Endothelial cell of umbilical vein (primary cell): Measurements from ENCODE around the gene ULBP3. TPM values are rescaled to one million over a fixed set of nuclear protein-coding genes. Genes with fewer than 3 reads are reported as not detected.
"Not testable (repeated sequence)": the region's sequence is repeated elsewhere in the genome, so short reads cannot be mapped to it uniquely, and the experiment has no call there.

Source experiments
- BruUV-seq: library from RNA; stranded (reverse); fragments of 400-500 nt; replicated peaks from 2 replicates; lab custom pipeline; 2021; lab: Mats Ljungman, UMichigan
- CTCF ChIA-PET: fragments of 300-600, 350-600 bp; sonication (Branson Sonifier 250); formaldehyde crosslinking; loops from one replicate; lab custom pipeline; 2021; ENCODE audit warnings: antibody characterized with exemption, inconsistent platforms; lab: Charles Lee
- POLR2A ChIA-PET: fragments of 300-600, 350-600 bp; sonication (Branson Sonifier 250); formaldehyde crosslinking; loops from one replicate; lab custom pipeline; 2021; ENCODE audit warnings: antibody characterized with exemption, inconsistent platforms; lab: Charles Lee
- DNase-seq: peaks from one replicate; pipeline ENCODE4 v3.0.0-alpha.2; 2011; ENCODE audit warnings: low read depth, low spot score
- FAIRE-seq: peaks from 2 replicates; lab custom pipeline; 2011; peaks lifted over from hg19 to GRCh38; lab: Jason Lieb, UNC
- H2AFZ ChIP-seq: 2 replicates; pipeline ENCODE4 v1.6.0; 2012; ENCODE audit warnings: low read depth, low read length, control low read depth, inconsistent platforms
- H3K27ac ChIP-seq: 2 replicates; pipeline ENCODE4 v1.5.1; 2011; ENCODE audit warnings: low read depth, mild to moderate bottlenecking, control low read depth, low read length, moderate library complexity; ENCODE audit not compliant: insufficient read depth
- H3K27me3 ChIP-seq, 2 experiments: 2 replicates each; pipeline versions ENCODE4 v1.6.0 to v1.6.1; 2011; ENCODE audit warnings: low read length in 2 of 2, mixed read lengths in 1 of 2; ENCODE audit not compliant: control insufficient read depth in 2 of 2, insufficient read depth in 2 of 2
- H3K36me3 ChIP-seq, 2 experiments: 2 replicates in 1 of 2; 3 replicates in 1 of 2; pipeline ENCODE4 v1.5.1; 2011; ENCODE audit warnings: low read length in 2 of 2, mild to moderate bottlenecking in 1 of 2, moderate library complexity in 1 of 2; ENCODE audit not compliant: control insufficient read depth in 2 of 2, insufficient read depth in 2 of 2; ENCODE audit errors: extremely low read depth in 1 of 2
- H3K4me1 ChIP-seq: 3 replicates; pipeline ENCODE4 v1.5.1; 2011; ENCODE audit warnings: mild to moderate bottlenecking, low read length; ENCODE audit not compliant: control insufficient read depth, insufficient read depth; ENCODE audit errors: extremely low read depth
- H3K4me2 ChIP-seq: 2 replicates; pipeline ENCODE4 v1.6.1; 2011; ENCODE audit warnings: low read length, control low read depth, mixed read lengths; ENCODE audit not compliant: insufficient read depth
- H3K4me3 ChIP-seq, 3 experiments: fragments of 200-600 bp in 1 of 3; sonication (generic), shearing (Covaris generic) in 1 of 3; replicated peaks in 1 of 3; 2 replicates each; pipeline ENCODE4 v1.5.1; 2011 to 2016; ENCODE audit warnings: control low read depth in 3 of 3, low read length in 3 of 3, mild to moderate bottlenecking in 2 of 3, inconsistent platforms in 1 of 3, low read depth in 1 of 3, moderate library complexity in 1 of 3; ENCODE audit not compliant: insufficient read depth in 1 of 3
- H3K79me2 ChIP-seq: 2 replicates; pipeline ENCODE4 v1.6.0; 2012; ENCODE audit warnings: low read length, inconsistent platforms; ENCODE audit not compliant: control insufficient read depth, insufficient read depth
- H3K9ac ChIP-seq: replicated peaks from 2 replicates; pipeline ENCODE3; 2011; ENCODE audit warnings: low read length, control low read depth; ENCODE audit not compliant: insufficient read depth; ENCODE audit errors: extremely low read depth
- H3K9me1 ChIP-seq: replicated peaks from 3 replicates; pipeline ENCODE4 v1.6.0; 2011; ENCODE audit warnings: mild to moderate bottlenecking, low read length; ENCODE audit not compliant: control insufficient read depth, insufficient read depth; ENCODE audit errors: extremely low read depth
- H3K9me3 ChIP-seq: replicated peaks from 2 replicates; pipeline ENCODE4 v1.5.1; 2012; ENCODE audit warnings: low read length, inconsistent platforms; ENCODE audit not compliant: control insufficient read depth, insufficient read depth
- H4K20me1 ChIP-seq: replicated peaks from 2 replicates; pipeline ENCODE3; 2011; ENCODE audit warnings: mild to moderate bottlenecking, low read length; ENCODE audit not compliant: control insufficient read depth, insufficient read depth; ENCODE audit errors: extremely low read depth
- EZH2 ChIP-seq: IDR thresholded peaks from 2 replicates; pipeline ENCODE4 v1.6.1; 2012; ENCODE audit warnings: borderline replicate concordance, low read depth, mild to moderate bottlenecking, moderate library complexity, low read length, inconsistent platforms; ENCODE audit not compliant: severe bottlenecking
- FOS ChIP-seq: IDR thresholded peaks from 2 replicates; pipeline ENCODE4 v1.6.1; 2011; ENCODE audit warnings: mild to moderate bottlenecking, low read length, moderate library complexity, borderline replicate concordance; ENCODE audit not compliant: insufficient read depth
- GATA2 ChIP-seq: IDR thresholded peaks from 2 replicates; pipeline ENCODE4 v1.7.0; 2011; ENCODE audit warnings: low read depth, mild to moderate bottlenecking, moderate library complexity, mixed read lengths, low read length; ENCODE audit not compliant: insufficient read length, insufficient read depth
- JUN ChIP-seq: IDR thresholded peaks from 2 replicates; pipeline ENCODE4 v1.6.1; 2011; ENCODE audit warnings: borderline replicate concordance, low read depth; ENCODE audit not compliant: insufficient read length, insufficient read depth
- MYC ChIP-seq: IDR thresholded peaks from one replicate; pipeline ENCODE4 v1.6.1; 2011; ENCODE audit warnings: mild to moderate bottlenecking, low read depth, low read length
- POLR2A ChIP-seq: IDR thresholded peaks from 2 replicates; pipeline ENCODE4 v1.6.1; 2012; ENCODE audit warnings: low read depth, mild to moderate bottlenecking, control low read depth, low read length
- POLR2AphosphoS5 ChIP-seq: IDR thresholded peaks from 2 replicates; pipeline ENCODE4 v1.6.1; 2012; ENCODE audit warnings: low read depth, mild to moderate bottlenecking, control low read depth, low read length, moderate library complexity; ENCODE audit not compliant: insufficient read depth
- dilution Hi-C: fragments of 300-500 bp; cut with MboI; formaldehyde crosslinking; loops from one replicate; pipeline ENCODE4 v1.15.0; 2019; ENCODE audit warnings: low sequenced_read_pairs; ENCODE audit not compliant: extremely low pct_ligation_motif_present
- intact Hi-C: fragments of 100-400 bp; cut with micrococcal nuclease; formaldehyde crosslinking; loops from one replicate; pipeline ENCODE4 v1.10.0; 2022
- polyA plus RNA-seq, 4 experiments: library from polyadenylated mRNA; depleted of rRNA in 3 of 4; stranded (reverse) in 3 of 4; unstranded in 1 of 4; fragments of >200 nt; gene quantifications; 2 replicates each; pipeline versions ENCODE4 v1.2.1 to v1.2.3, GENCODE V29; 2011 to 2012; ENCODE audit warnings: missing spikeins in 1 of 4
- total RNA-seq: library from RNA; stranded (reverse); gene quantifications from 2 replicates; pipeline ENCODE4 v1.2.3, GENCODE V29; 2021
- TF ChIP-seq, protein P1 (sequence below), 2 donors: IDR thresholded peaks; 1 replicate in 1 of 2; 2 replicates in 1 of 2; pipeline ENCODE4 v1.5.1; 2011; ENCODE audit warnings: low read length in 2 of 2, mild to moderate bottlenecking in 2 of 2, moderate library complexity in 2 of 2, control low read depth in 1 of 2, inconsistent platforms in 1 of 2, low read depth in 1 of 2; ENCODE audit not compliant: insufficient read depth in 1 of 2; ENCODE audit errors: extremely low read depth in 1 of 2
- TF ChIP-seq, protein P2 (sequence below): IDR thresholded peaks from 2 replicates; pipeline ENCODE4 v1.6.1; 2011; ENCODE audit not compliant: insufficient read depth, insufficient read length

The ULBP3 gene
- total and polyA plus RNA-seq, 2 donors (not counting 3 experiments of a cell fraction or from before 2014, with no cell fraction given): 7.1 to 12.8 TPM

DNA sequence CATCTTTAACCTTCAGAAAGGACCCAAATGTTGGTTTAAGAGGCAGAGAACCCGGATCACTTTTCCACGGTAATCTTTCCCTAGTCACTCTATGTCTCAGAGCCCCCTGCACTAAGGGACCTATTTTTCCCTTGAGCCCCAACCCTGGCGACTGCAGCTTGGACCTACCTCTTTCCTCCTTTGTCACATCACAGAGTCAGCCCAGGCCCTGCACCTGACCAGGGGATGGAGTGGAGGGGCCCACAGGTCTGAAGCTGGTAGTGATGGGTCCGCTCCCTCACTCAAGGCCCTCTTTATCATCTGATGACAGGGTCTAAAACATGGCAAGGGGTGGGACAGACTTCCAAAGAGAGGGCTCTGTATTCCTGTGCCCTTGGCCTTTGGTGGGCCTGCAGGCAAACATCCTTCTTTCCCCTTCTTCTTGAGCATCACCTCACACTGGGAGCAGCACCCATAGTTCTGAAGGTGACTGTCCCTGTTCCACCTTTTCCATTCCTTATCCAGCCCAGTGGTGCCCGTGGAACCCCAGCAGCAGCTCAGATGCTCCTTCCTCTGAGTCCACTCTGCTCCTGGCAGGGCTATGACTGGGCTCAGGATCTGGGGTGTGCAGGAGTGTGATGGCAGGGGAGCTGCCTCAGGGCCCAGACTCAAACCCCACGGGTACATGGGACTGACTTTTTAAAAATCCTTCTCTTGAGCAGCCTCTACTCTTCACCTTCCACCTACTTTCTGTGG is 49.9 kb downstream of the ULBP3 start:
- no peak overlapping the region for H3K4me2 ChIP-seq
- no peaks in the 10 kb centered on the region for H3K9me3 ChIP-seq
- H3K4me1 ChIP-seq: no peaks in the 10 kb centered on the region
- no peak for FAIRE-seq
- TF ChIP-seq EZH2: no peak
- TF ChIP-seq GATA2: no peak
- TF ChIP-seq POLR2AphosphoS5: no peak
- no peak for TF ChIP-seq POLR2A
- TF ChIP-seq, protein P1, sequence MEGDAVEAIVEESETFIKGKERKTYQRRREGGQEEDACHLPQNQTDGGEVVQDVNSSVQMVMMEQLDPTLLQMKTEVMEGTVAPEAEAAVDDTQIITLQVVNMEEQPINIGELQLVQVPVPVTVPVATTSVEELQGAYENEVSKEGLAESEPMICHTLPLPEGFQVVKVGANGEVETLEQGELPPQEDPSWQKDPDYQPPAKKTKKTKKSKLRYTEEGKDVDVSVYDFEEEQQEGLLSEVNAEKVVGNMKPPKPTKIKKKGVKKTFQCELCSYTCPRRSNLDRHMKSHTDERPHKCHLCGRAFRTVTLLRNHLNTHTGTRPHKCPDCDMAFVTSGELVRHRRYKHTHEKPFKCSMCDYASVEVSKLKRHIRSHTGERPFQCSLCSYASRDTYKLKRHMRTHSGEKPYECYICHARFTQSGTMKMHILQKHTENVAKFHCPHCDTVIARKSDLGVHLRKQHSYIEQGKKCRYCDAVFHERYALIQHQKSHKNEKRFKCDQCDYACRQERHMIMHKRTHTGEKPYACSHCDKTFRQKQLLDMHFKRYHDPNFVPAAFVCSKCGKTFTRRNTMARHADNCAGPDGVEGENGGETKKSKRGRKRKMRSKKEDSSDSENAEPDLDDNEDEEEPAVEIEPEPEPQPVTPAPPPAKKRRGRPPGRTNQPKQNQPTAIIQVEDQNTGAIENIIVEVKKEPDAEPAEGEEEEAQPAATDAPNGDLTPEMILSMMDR (IDR thresholded peaks at IDR 0.05; ENCODE audit: extremely low read depth in 1 of 2, insufficient read depth in 1 of 2, low read depth in 1 of 2, low read length in 2 of 2): no peak
- no peak for TF ChIP-seq MYC
- no peak for TF ChIP-seq JUN
- TF ChIP-seq, protein P2, sequence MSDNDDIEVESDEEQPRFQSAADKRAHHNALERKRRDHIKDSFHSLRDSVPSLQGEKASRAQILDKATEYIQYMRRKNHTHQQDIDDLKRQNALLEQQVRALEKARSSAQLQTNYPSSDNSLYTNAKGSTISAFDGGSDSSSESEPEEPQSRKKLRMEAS: no peak
- TF ChIP-seq FOS: no peak
- CTCF ChIA-PET: no interaction called here
- no peak overlapping the region for H3K4me3 ChIP-seq
- DNase-seq: no peak
- H3K9me1 ChIP-seq: no peaks in the 10 kb centered on the region
- POLR2A ChIA-PET: no interaction called here
- no peaks in the 10 kb centered on the region for H3K79me2 ChIP-seq
- no peak overlapping the region for H3K27ac ChIP-seq
- dilution Hi-C loops: no loop called here
- no peaks in the 10 kb centered on the region for H4K20me1 ChIP-seq
- H3K27me3 ChIP-seq: peaks cover 23 to 33% of the 10 kb centered on the region in 2 experiments
- no peak overlapping the region for H2AFZ ChIP-seq
- intact Hi-C loops: loop anchor here (5.0 kb wide), 2 partner anchors 187 to 297 kb away; no protein-coding TSS in a partner anchor
- H3K36me3 ChIP-seq: no peaks in the 10 kb centered on the region
- no peak overlapping the region for H3K9ac ChIP-seq
- no TSS peak for BruUV-seq

DNA sequence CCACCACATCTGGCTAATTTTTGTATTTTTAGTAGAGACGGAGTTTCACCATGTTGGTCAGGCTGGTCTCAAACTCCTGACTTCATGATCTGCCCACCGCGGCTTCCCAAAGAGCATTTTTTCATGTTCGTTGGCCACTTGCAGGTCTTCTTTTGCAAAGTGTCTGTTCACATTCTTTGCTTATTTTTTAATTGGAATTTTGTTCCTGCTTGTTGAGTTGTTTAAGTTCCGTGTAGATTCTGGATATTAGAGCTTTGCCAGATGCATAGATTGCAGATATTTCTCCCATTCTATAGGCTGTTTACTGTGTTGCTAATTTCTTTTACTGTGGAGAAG is 51.8 kb downstream of the ULBP3 start:
- POLR2A ChIA-PET, dilution Hi-C loops: not testable (repeated sequence)

More for the DNA sequence above, 51.8 kb downstream of the ULBP3 start:
- H3K4me3 ChIP-seq, DNase-seq, H3K9me1 ChIP-seq, H3K79me2 ChIP-seq, H3K27ac ChIP-seq, H4K20me1 ChIP-seq, H3K36me3 ChIP-seq, H2AFZ ChIP-seq, BruUV-seq, H3K9me3 ChIP-seq, H3K4me1 ChIP-seq, H3K4me2 ChIP-seq, FAIRE-seq, H3K9ac ChIP-seq: not testable (repeated sequence)
- H3K27me3 ChIP-seq: peaks cover 33 to 51% of the 10 kb centered on the region in 2 experiments
- intact Hi-C loops: loop anchor here (1.0 to 5.0 kb wide), 3 partner anchors 83 to 295 kb away; no protein-coding TSS in a partner anchor
- CTCF ChIA-PET: interaction anchor here (0.5 to 2.1 kb wide), 31 partner anchors 10 to 798 kb away, joined by 3 to 63 read pairs (median 5); partner anchors contain the start of genes ULBP1 and ULBP3
